H1 (cell line): ENCODE data around the gene ASCC3. TPM values are rescaled to one million over a fixed set of nuclear protein-coding genes. Genes with fewer than 3 reads are reported as not detected.

Experiments
- CTCF ChIA-PET: fragments of 300-600 bp; sonication (Branson Sonifier 250); formaldehyde crosslinking; loops from one replicate; lab custom pipeline; 2021; ENCODE audit not compliant: partially characterized antibody; lab: Charles Lee
- POLR2A ChIA-PET: fragments of 300-600 bp; sonication (Branson Sonifier 250); formaldehyde crosslinking; loops from one replicate; lab custom pipeline; 2021; ENCODE audit warnings: inconsistent platforms; ENCODE audit not compliant: partially characterized antibody; lab: Charles Lee
- DNase-seq, 2 experiments: peaks; one replicate each; pipeline versions ENCODE4 v3.0.0 to v3.0.0-alpha.2; 2010 to 2022; ENCODE audit warnings: low spot score in 2 of 2, low read depth in 1 of 2, mixed read lengths in 1 of 2
- FAIRE-seq: peaks from 2 replicates; lab custom pipeline; 2011; peaks lifted over from hg19 to GRCh38; lab: Jason Lieb, UNC
- H2AFZ ChIP-seq: 2 replicates; pipeline ENCODE4 v1.8.1; 2012; ENCODE audit warnings: low read length, inconsistent platforms
- H2AK5ac ChIP-seq: 2 replicates; pipeline ENCODE4 v1.6.1; 2013; ENCODE audit warnings: low read depth, low read length
- H2BK120ac ChIP-seq: replicated peaks from 2 replicates; pipeline ENCODE3; 2013; ENCODE audit warnings: low read depth, low read length, inconsistent platforms
- H2BK12ac ChIP-seq: 2 replicates; pipeline ENCODE4 v1.6.1; 2013; ENCODE audit warnings: low read depth, low read length
- H2BK15ac ChIP-seq: 2 replicates; pipeline ENCODE4 v1.6.1; 2013; ENCODE audit warnings: low read length
- H2BK20ac ChIP-seq: 2 replicates; pipeline ENCODE4 v1.6.1; 2013; ENCODE audit warnings: low read length
- H2BK5ac ChIP-seq: 2 replicates; pipeline ENCODE4 v1.6.1; 2013; ENCODE audit warnings: low read depth, low read length
- H3K14ac ChIP-seq: 2 replicates; pipeline ENCODE4 v1.6.1; 2013; ENCODE audit warnings: inconsistent platforms; ENCODE audit not compliant: insufficient read length
- H3K18ac ChIP-seq: 2 replicates; pipeline ENCODE4 v1.6.1; 2013; ENCODE audit warnings: low read length; ENCODE audit errors: extremely low read depth
- H3K23ac ChIP-seq: 2 replicates; pipeline ENCODE4 v1.6.1; 2013; ENCODE audit warnings: inconsistent platforms; ENCODE audit not compliant: insufficient read length
- H3K23me2 ChIP-seq: 2 replicates; pipeline ENCODE4 v1.6.1; 2013; ENCODE audit warnings: low read depth, low read length
- H3K27ac ChIP-seq: 2 replicates; pipeline ENCODE4 v1.6.1; 2011; ENCODE audit warnings: low read depth, low read length, inconsistent platforms
- H3K27me3 ChIP-seq, 4 experiments: replicated peaks in 1 of 4; 1 replicate in 1 of 4; 2 replicates in 3 of 4; pipeline versions ENCODE4 v1.6.1 to v1.8.1; 2011 to 2013; ENCODE audit warnings: low read length in 3 of 4, mild to moderate bottlenecking in 3 of 4, inconsistent platforms in 2 of 4, mixed read lengths in 2 of 4, moderate library complexity in 1 of 4; ENCODE audit not compliant: control insufficient read depth in 3 of 4, insufficient read depth in 3 of 4; ENCODE audit errors: extremely low read depth in 1 of 4
- H3K36me3 ChIP-seq, 4 experiments: 2 replicates each; pipeline versions ENCODE4 v1.6.1 to v1.8.1; 2011 to 2013; ENCODE audit warnings: mild to moderate bottlenecking in 4 of 4, low read length in 3 of 4, moderate library complexity in 2 of 4, control low read depth in 1 of 4, inconsistent platforms in 1 of 4; ENCODE audit not compliant: insufficient read depth in 4 of 4, control insufficient read depth in 2 of 4
- H3K4ac ChIP-seq: replicated peaks from 2 replicates; pipeline ENCODE3; 2013; ENCODE audit warnings: low read length, low read depth, mixed read lengths, inconsistent platforms; ENCODE audit not compliant: insufficient read length
- H3K4me1 ChIP-seq, 4 experiments: replicated peaks in 1 of 4; 1 replicate in 1 of 4; 2 replicates in 3 of 4; pipeline versions ENCODE4 v1.6.1 to v1.8.1; 2011 to 2013; ENCODE audit warnings: low read length in 3 of 4, inconsistent platforms in 2 of 4, mixed read lengths in 1 of 4; ENCODE audit not compliant: insufficient read depth in 4 of 4, control insufficient read depth in 3 of 4
- H3K4me2 ChIP-seq, 2 experiments: 2 replicates each; pipeline versions ENCODE4 v1.6.1 to v1.8.1; 2011 to 2013; ENCODE audit warnings: low read depth in 2 of 2, low read length in 2 of 2, control low read depth in 1 of 2, inconsistent platforms in 1 of 2, mild to moderate bottlenecking in 1 of 2; ENCODE audit not compliant: insufficient read depth in 1 of 2
- H3K4me3 ChIP-seq, 4 experiments: fragments of 200-600, 300-600 bp in 1 of 4; sonication (generic), shearing (Covaris generic), sonication (Bioruptor Twin) in 1 of 4; 2 replicates each; pipeline versions ENCODE4 v1.5.1 to v1.8.1; 2011 to 2016; ENCODE audit warnings: low read length in 4 of 4, low read depth in 3 of 4, control low read depth in 2 of 4, inconsistent platforms in 2 of 4, mild to moderate bottlenecking in 2 of 4, mixed read lengths in 1 of 4, moderate library complexity in 1 of 4; ENCODE audit not compliant: insufficient read depth in 2 of 4; ENCODE audit errors: extremely low read depth in 1 of 4
- H3K56ac ChIP-seq: replicated peaks from 2 replicates; pipeline ENCODE3; 2013; ENCODE audit warnings: low read depth, mild to moderate bottlenecking, mixed read lengths, low read length, inconsistent platforms; ENCODE audit not compliant: insufficient read length
- H3K79me1 ChIP-seq: 2 replicates; pipeline ENCODE4 v1.6.1; 2013; ENCODE audit warnings: low read depth, low read length, control low read depth
- H3K79me2 ChIP-seq, 2 experiments: 2 replicates each; pipeline versions ENCODE4 v1.6.1 to v1.8.1; 2012 to 2013; ENCODE audit warnings: low read length in 2 of 2, mild to moderate bottlenecking in 2 of 2, inconsistent platforms in 1 of 2; ENCODE audit not compliant: insufficient read depth in 2 of 2, control insufficient read depth in 1 of 2
- H3K9ac ChIP-seq, 4 experiments: replicated peaks in 1 of 4; 1 replicate in 1 of 4; 2 replicates in 3 of 4; pipeline versions ENCODE4 v1.6.1 to v1.8.1; 2011 to 2013; ENCODE audit warnings: low read depth in 3 of 4, low read length in 3 of 4, control low read depth in 2 of 4, mild to moderate bottlenecking in 2 of 4, moderate library complexity in 2 of 4, inconsistent platforms in 1 of 4; ENCODE audit errors: extremely low read depth in 1 of 4
- H3K9me3 ChIP-seq, 2 experiments: 2 replicates each; pipeline versions ENCODE4 v1.6.1 to v1.8.1; 2012 to 2013; ENCODE audit warnings: mild to moderate bottlenecking in 2 of 2, moderate library complexity in 2 of 2, control low read depth in 1 of 2, inconsistent platforms in 1 of 2, low read depth in 1 of 2, low read length in 1 of 2, mixed read lengths in 1 of 2; ENCODE audit not compliant: insufficient read depth in 2 of 2
- H4K20me1 ChIP-seq, 2 experiments: replicated peaks in 1 of 2; 2 replicates each; pipeline versions ENCODE3 to v1.8.1; 2011 to 2013; ENCODE audit warnings: inconsistent platforms in 2 of 2, low read length in 2 of 2, mild to moderate bottlenecking in 1 of 2; ENCODE audit not compliant: insufficient read depth in 2 of 2, control insufficient read depth in 1 of 2
- H4K5ac ChIP-seq: 2 replicates; pipeline ENCODE4 v1.6.1; 2013; ENCODE audit warnings: low read length, low read depth, mixed read lengths, inconsistent platforms; ENCODE audit not compliant: insufficient read length
- H4K8ac ChIP-seq: 2 replicates; pipeline ENCODE4 v1.8.0; 2013; ENCODE audit warnings: mild to moderate bottlenecking, moderate library complexity, low read length, inconsistent platforms; ENCODE audit not compliant: insufficient read depth; ENCODE audit errors: extremely low read depth
- H4K91ac ChIP-seq: replicated peaks from 2 replicates; pipeline ENCODE3; 2013; ENCODE audit warnings: low read length, mixed read lengths, inconsistent platforms; ENCODE audit not compliant: insufficient read length
- ATF2 ChIP-seq: IDR thresholded peaks from 2 replicates; pipeline ENCODE4 v1.6.1; 2012; ENCODE audit warnings: low read length, inconsistent platforms
- ATF3 ChIP-seq: IDR thresholded peaks from 2 replicates; pipeline ENCODE4 v1.6.1; 2011; ENCODE audit warnings: low read depth, mild to moderate bottlenecking, low read length; ENCODE audit not compliant: insufficient read depth
- BACH1 ChIP-seq: IDR thresholded peaks from 2 replicates; pipeline ENCODE4 v1.6.1; 2012; ENCODE audit warnings: low read length, improper control_type of control experiment
- BRCA1 ChIP-seq: IDR thresholded peaks from 2 replicates; pipeline ENCODE4 v1.6.1; 2012; ENCODE audit warnings: low read depth, low read length, improper control_type of control experiment
- CBX5 ChIP-seq: fragments of 300-800, 300-1000 bp; sonication (generic); IDR thresholded peaks from 2 replicates; pipeline ENCODE4 v1.7.1; 2016; ENCODE audit warnings: antibody characterized with exemption, low read length, low read depth
- CREB1 ChIP-seq: IDR thresholded peaks from 2 replicates; pipeline ENCODE4 v1.6.1; 2012; ENCODE audit warnings: inconsistent platforms
- RBBP5 ChIP-seq: IDR thresholded peaks from 2 replicates; pipeline ENCODE4 v1.7.1; 2012; ENCODE audit warnings: low read depth, mild to moderate bottlenecking, inconsistent platforms, low read length, moderate library complexity, borderline replicate concordance
- SP2 ChIP-seq: IDR thresholded peaks from 2 replicates; pipeline ENCODE4 v1.6.1; 2012; ENCODE audit warnings: mild to moderate bottlenecking, low read length, inconsistent platforms
- WGBS, 2 experiments: shearing (Covaris generic) in 1 of 2; methylation state at CpG; one replicate each; pipeline versions ENCODE4 v1.1.6 to v1.1.7; 2013 to 2015; ENCODE audit warnings: low lambda C conversion rate in 2 of 2, mixed read lengths in 2 of 2, inconsistent platforms in 1 of 2, low coverage in 1 of 2, missing lambda C conversion rate in 1 of 2; ENCODE audit not compliant: insufficient replicate concordance in 2 of 2, insufficient coverage in 1 of 2, insufficient read length in 1 of 2; ENCODE audit errors: extremely low coverage in 1 of 2, missing lambda C conversion rate in 1 of 2; 5-methylcytosine and 5-hydroxymethylcytosine counted together
- polyA plus RNA-seq, 7 experiments: library from polyadenylated mRNA; depleted of rRNA in 3 of 7; stranded (reverse) in 5 of 7; unstranded in 2 of 7; fragments of >200 nt in 5 of 7; fragments of 200-250 nt in 2 of 7; gene quantifications; 1 replicate in 5 of 7; 2 replicates in 1 of 7; 4 replicates in 1 of 7; pipeline versions ENCODE4 v1.2.1 to v1.2.3, GENCODE V29; 2011 to 2013; ENCODE audit warnings: missing spikeins in 2 of 7, mixed read lengths in 2 of 7
- total RNA-seq: library from RNA; stranded (reverse); fragmentation: NEBNext Ultra II Directional; extraction: Animal tissue kit (Norgen Biotek cat#: 25700); gene quantifications from 2 replicates; pipeline ENCODE4 v1.2.1, GENCODE V29; 2021

ASCC3 gene
- total and polyA plus RNA-seq, 2 of the 8 experiments (the other 6 are each of a cell fraction or from before 2014, with no cell fraction given), result 37.5 to 77.8 TPM

- no peak overlapping the region for H4K91ac ChIP-seq
- H3K4me2 ChIP-seq, result no peak overlapping the region
- no peak overlapping the region for H3K4me3 ChIP-seq
- H3K9ac ChIP-seq, result no peak overlapping the region
- no peak for TF ChIP-seq BRCA1
- TF ChIP-seq BACH1, result no peak
- no peak for TF ChIP-seq CBX5
- no peak for TF ChIP-seq RBBP5
- TF ChIP-seq SP2, result no peak
- no peak for TF ChIP-seq CREB1
- TF ChIP-seq ATF3, result no peak
- no peak for TF ChIP-seq ATF2
- no peak overlapping the region for H2BK20ac ChIP-seq
- H2BK15ac ChIP-seq, result no peak overlapping the region
- WGBS, 2 experiments, result 87% methylated on average over 8 of the region's 8 CpGs; no CpG with 5 or more reads in 1 of the 2 experiments
- H2BK120ac ChIP-seq, result no peak overlapping the region
- H3K14ac ChIP-seq, result no peak overlapping the region
- no peak overlapping the region for H3K23ac ChIP-seq
- no peaks in the 10 kb centered on the region for H3K79me1 ChIP-seq
- no peak overlapping the region for H3K27ac ChIP-seq
- no peaks in the 10 kb centered on the region for H3K4me1 ChIP-seq
- no peaks in the 10 kb centered on the region for H3K9me3 ChIP-seq
- H3K4ac ChIP-seq, result no peak overlapping the region
- H3K18ac ChIP-seq, result no peak overlapping the region
- no peak overlapping the region for H3K56ac ChIP-seq
- H4K8ac ChIP-seq, result no peak overlapping the region
- ChIA-PET POLR2A (interaction anchor here (0.6 kb wide), 1 partner anchor 217 kb away, joined by 3 read pairs; no protein-coding TSS in a partner anchor), CTCF (interaction anchor here (0.6 kb wide), 1 partner anchor 536 kb away, joined by 3 read pairs; no protein-coding TSS in a partner anchor)
- no peaks in the 10 kb centered on the region for H3K27me3 ChIP-seq
- H2AFZ ChIP-seq, result no peak overlapping the region
- DNase-seq (no peak), FAIRE-seq (no peak)
- H2BK5ac ChIP-seq, result no peak overlapping the region
- no peak overlapping the region for H2BK12ac ChIP-seq
- no peak overlapping the region for H2AK5ac ChIP-seq
- peaks cover 0 to 1% of the 10 kb centered on the region in 2 experiments for H4K20me1 ChIP-seq
- no peak overlapping the region for H4K5ac ChIP-seq
- H3K23me2 ChIP-seq, result no peaks in the 10 kb centered on the region
- no peaks in the 10 kb centered on the region for H3K79me2 ChIP-seq
- no peaks in the 10 kb centered on the region; a peak in 2 of 8 replicates for H3K36me3 ChIP-seq
Measured at GRCh38 chr6:100614933-100615332, 266.2 kb downstream of the ASCC3 start.
